ENCODE data around the gene LRRC75A.
A peak's percentile ranks its signal among the peaks of the same experiment; 100 is the strongest.
"Not testable (repeated sequence)": the region's sequence is repeated elsewhere in the genome, so short reads cannot be mapped to it uniquely, and the experiment has no call there.

LRRC75A gene

GRCh38 chr17:16415031-16415924 is 76.7 kb downstream of the LRRC75A start, which contains the start of gene TRPV2:
Gene TRPV2 (plus strand): TSS chr17:16415571. CDS start chr17:16417669, 2,098 bp downstream.
- H3K4me3 ChIP-seq (ENCODE audit: low read length), result peak within 1 kb of the TSS; percentile 71
- TF ChIP-seq ZNF274 (IDR thresholded peaks at IDR 0.05; ENCODE audit: low read depth, low read length), result no peak

- no peak for TF ChIP-seq ZNF274 (IDR thresholded peaks at IDR 0.05; ENCODE audit: low read depth, low read length)
- peak overlapping the region; percentile 8; the same call in 1 of the 2 replicates for H3K4me3 ChIP-seq (ENCODE audit: low read length)
Measured at GRCh38 chr17:16407911-16408588, 83.9 kb downstream of the LRRC75A start.

- peak overlapping the region; percentile 73 for H3K4me3 ChIP-seq (ENCODE audit: low read length)
Measured at GRCh38 chr17:16406742-16407674, 85.0 kb downstream of the LRRC75A start.

GRCh38 chr17:16403847-16404246 is 88.1 kb downstream of the LRRC75A start:
- not testable (repeated sequence) for H3K4me3 ChIP-seq (ENCODE audit: low read length)

More at GRCh38 chr17:16406742-16407674, 85.0 kb downstream of the LRRC75A start:
- TF ChIP-seq ZNF274 (IDR thresholded peaks at IDR 0.05; ENCODE audit: low read depth, low read length), result no peak

- no peak for TF ChIP-seq ZNF274 (IDR thresholded peaks at IDR 0.05; ENCODE audit: low read depth, low read length)
- H3K4me3 ChIP-seq (ENCODE audit: low read length), result no peak overlapping the region
Measured at GRCh38 chr17:16398270-16399267, 93.4 kb downstream of the LRRC75A start.

GRCh38 chr17:16396693-16397092 is 95.3 kb downstream of the LRRC75A start:
- H3K4me3 ChIP-seq (ENCODE audit: low read length), result not testable (repeated sequence)

- H3K4me3 ChIP-seq (ENCODE audit: low read length), result not testable (repeated sequence)
Measured at GRCh38 chr17:16395887-16396286, 96.1 kb downstream of the LRRC75A start.

GRCh38 chr17:16392491-16392890 is 99.5 kb downstream of the LRRC75A start:
- not testable (repeated sequence) for H3K4me3 ChIP-seq (ENCODE audit: low read length)

Data from GM08714 (cell line).